ENCODE results near the gene GLT8D1. TPM values are rescaled to one million over a fixed set of nuclear protein-coding genes. Genes with fewer than 3 reads are reported as not detected.
A peak's percentile ranks its signal among the peaks of the same experiment; 100 is the strongest.
"Not testable (repeated sequence)": the region's sequence is repeated elsewhere in the genome, so short reads cannot be mapped to it uniquely, and the experiment has no call there.

Gene GLT8D1
- total RNA-seq, 2 donors from 2014 or later: 54.4 to 72.2 TPM

GRCh38 chr3:52731590-52731989 lies 26.0 kb upstream of the GLT8D1 start:
- TF ChIP-seq, protein P1, sequence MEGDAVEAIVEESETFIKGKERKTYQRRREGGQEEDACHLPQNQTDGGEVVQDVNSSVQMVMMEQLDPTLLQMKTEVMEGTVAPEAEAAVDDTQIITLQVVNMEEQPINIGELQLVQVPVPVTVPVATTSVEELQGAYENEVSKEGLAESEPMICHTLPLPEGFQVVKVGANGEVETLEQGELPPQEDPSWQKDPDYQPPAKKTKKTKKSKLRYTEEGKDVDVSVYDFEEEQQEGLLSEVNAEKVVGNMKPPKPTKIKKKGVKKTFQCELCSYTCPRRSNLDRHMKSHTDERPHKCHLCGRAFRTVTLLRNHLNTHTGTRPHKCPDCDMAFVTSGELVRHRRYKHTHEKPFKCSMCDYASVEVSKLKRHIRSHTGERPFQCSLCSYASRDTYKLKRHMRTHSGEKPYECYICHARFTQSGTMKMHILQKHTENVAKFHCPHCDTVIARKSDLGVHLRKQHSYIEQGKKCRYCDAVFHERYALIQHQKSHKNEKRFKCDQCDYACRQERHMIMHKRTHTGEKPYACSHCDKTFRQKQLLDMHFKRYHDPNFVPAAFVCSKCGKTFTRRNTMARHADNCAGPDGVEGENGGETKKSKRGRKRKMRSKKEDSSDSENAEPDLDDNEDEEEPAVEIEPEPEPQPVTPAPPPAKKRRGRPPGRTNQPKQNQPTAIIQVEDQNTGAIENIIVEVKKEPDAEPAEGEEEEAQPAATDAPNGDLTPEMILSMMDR (conservative IDR thresholded peaks at IDR 0.05): no peak
- Histone ChIP-seq H3K4me1 (ENCODE audit: control insufficient read depth, insufficient read depth, low read length) (no peaks in the 10 kb centered on the region), H3K9ac (ENCODE audit: extremely low read depth, low read length, poor library complexity, severe bottlenecking) (no peak overlapping the region), H3K27ac (ENCODE audit: low read depth, low read length) (no peak overlapping the region), H3K4me3 (ENCODE audit: low read length) (no peak overlapping the region), H3K9me3 (ENCODE audit: control insufficient read depth, low read length) (peaks cover 69% of the 10 kb centered on the region), H3K36me3 (ENCODE audit: control insufficient read depth, insufficient read depth, low read length) (peaks cover 88% of the 10 kb centered on the region), H3K27me3 (ENCODE audit: control insufficient read depth, insufficient read depth, low read length, poor library complexity, severe bottlenecking) (no peaks in the 10 kb centered on the region)
- Mint-ChIP-seq H3K27ac (no peak overlapping the region), H3K9me3 (peaks cover 37% of the 10 kb centered on the region), H3K27me3 (ENCODE audit: insufficient read depth) (no peaks in the 10 kb centered on the region), H3K36me3 (ENCODE audit: low read depth) (peaks cover 94% of the 10 kb centered on the region), H3K4me3 (no peak overlapping the region), H3K4me1 (no peaks in the 10 kb centered on the region)
- WGBS, 2 experiments (ENCODE audit: insufficient coverage in 1 of 2, insufficient read length in 1 of 2): 90 to 92% methylated on average over 11 to 14 of the region's 14 CpGs
- no peak for DNase-seq

DNA sequence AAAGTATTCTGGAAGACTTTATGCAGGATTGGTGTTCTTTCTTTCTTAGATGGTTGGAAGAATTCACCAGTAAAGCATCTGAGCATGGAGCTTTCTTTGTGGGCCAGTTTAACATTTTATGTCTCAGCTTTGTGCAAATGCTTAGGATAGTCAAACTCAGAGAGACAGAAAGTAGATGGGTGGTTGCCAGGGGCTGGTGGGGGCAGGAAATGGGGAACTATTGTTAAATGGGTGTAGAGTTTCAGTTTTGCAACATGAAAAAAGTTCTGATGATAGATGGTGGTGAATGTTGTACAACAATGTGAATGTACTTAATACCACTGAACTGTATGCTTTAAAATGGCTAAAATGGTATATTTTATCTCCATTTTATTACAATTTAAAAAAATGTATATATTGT lies 25.1 kb upstream of the GLT8D1 start:
- peaks cover 83% of the 10 kb centered on the region for H3K36me3 ChIP-seq (ENCODE audit: control insufficient read depth, insufficient read depth, low read length)
- Mint-ChIP-seq H3K27me3 (ENCODE audit: insufficient read depth) (no peaks in the 10 kb centered on the region), H3K4me3 (no peak overlapping the region), H3K4me1 (no peaks in the 10 kb centered on the region), H3K9me3 (peaks cover 42% of the 10 kb centered on the region), H3K36me3 (ENCODE audit: low read depth) (peaks cover 93% of the 10 kb centered on the region), H3K27ac (no peak overlapping the region)
- peaks cover 69% of the 10 kb centered on the region for H3K9me3 ChIP-seq (ENCODE audit: control insufficient read depth, low read length)
- H3K4me1 ChIP-seq (ENCODE audit: control insufficient read depth, insufficient read depth, low read length): no peaks in the 10 kb centered on the region
- TF ChIP-seq, protein P1 (conservative IDR thresholded peaks at IDR 0.05): no peak
- H3K9ac ChIP-seq (ENCODE audit: extremely low read depth, low read length, poor library complexity, severe bottlenecking): no peak overlapping the region
- no peaks in the 10 kb centered on the region for H3K27me3 ChIP-seq (ENCODE audit: control insufficient read depth, insufficient read depth, low read length, poor library complexity, severe bottlenecking)
- peak overlapping the region; percentile 32 for H3K4me3 ChIP-seq (ENCODE audit: low read length)
- H3K27ac ChIP-seq (ENCODE audit: low read depth, low read length): no peak overlapping the region
- no peak for DNase-seq

- not testable (repeated sequence) for H3K4me3 Mint-ChIP-seq; H3K4me1 Mint-ChIP-seq; H3K27me3 Mint-ChIP-seq (ENCODE audit: insufficient read depth); H3K9ac ChIP-seq (ENCODE audit: extremely low read depth, low read length, poor library complexity, severe bottlenecking); H3K27ac ChIP-seq (ENCODE audit: low read depth, low read length); DNase-seq; H3K4me1 ChIP-seq (ENCODE audit: control insufficient read depth, insufficient read depth, low read length); H3K27ac Mint-ChIP-seq; H3K4me3 ChIP-seq (ENCODE audit: low read length); H3K27me3 ChIP-seq (ENCODE audit: control insufficient read depth, insufficient read depth, low read length, poor library complexity, severe bottlenecking)
- Histone ChIP-seq H3K9me3 (ENCODE audit: control insufficient read depth, low read length) (peaks cover 69% of the 10 kb centered on the region), H3K36me3 (ENCODE audit: control insufficient read depth, insufficient read depth, low read length) (peaks cover 69% of the 10 kb centered on the region)
- H3K9me3 Mint-ChIP-seq: peaks cover 41% of the 10 kb centered on the region
- peaks cover 83% of the 10 kb centered on the region for H3K36me3 Mint-ChIP-seq (ENCODE audit: low read depth)
- WGBS, 2 experiments (ENCODE audit: insufficient coverage in 1 of 2, insufficient read length in 1 of 2): 79% methylated on average over 2 of the region's 3 CpGs; no CpG with 5 or more reads in 1 of the 2 experiments
Observed at GRCh38 chr3:52728753-52729152, 23.2 kb upstream of the GLT8D1 start.

- H3K36me3 ChIP-seq (ENCODE audit: control insufficient read depth, insufficient read depth, low read length): peaks cover 41% of the 10 kb centered on the region
- 100% methylated on average over 1 of the region's 1 CpG; no CpG with 5 or more reads in 1 of the 2 experiments for WGBS, 2 experiments (ENCODE audit: insufficient coverage in 1 of 2, insufficient read length in 1 of 2)
- TF ChIP-seq, protein P1 (conservative IDR thresholded peaks at IDR 0.05): no peak
Observed at GRCh38 chr3:52724511-52724910, 18.9 kb upstream of the GLT8D1 start.

More at GRCh38 chr3:52724511-52724910, 18.9 kb upstream of the GLT8D1 start:
- Mint-ChIP-seq H3K27me3 (ENCODE audit: insufficient read depth) (no peaks in the 10 kb centered on the region), H3K4me3 (no peak overlapping the region), H3K36me3 (ENCODE audit: low read depth) (peaks cover 67% of the 10 kb centered on the region), H3K27ac (no peak overlapping the region), H3K4me1 (no peaks in the 10 kb centered on the region), H3K9me3 (peaks cover 30% of the 10 kb centered on the region)
- no peaks in the 10 kb centered on the region for H3K27me3 ChIP-seq (ENCODE audit: control insufficient read depth, insufficient read depth, low read length, poor library complexity, severe bottlenecking)
- no peak for DNase-seq
- H3K9me3 ChIP-seq (ENCODE audit: control insufficient read depth, low read length): peaks cover 33% of the 10 kb centered on the region
- no peak overlapping the region for H3K9ac ChIP-seq (ENCODE audit: extremely low read depth, low read length, poor library complexity, severe bottlenecking)
- H3K4me3 ChIP-seq (ENCODE audit: low read length): no peak overlapping the region
- no peaks in the 10 kb centered on the region for H3K4me1 ChIP-seq (ENCODE audit: control insufficient read depth, insufficient read depth, low read length)
- H3K27ac ChIP-seq (ENCODE audit: low read depth, low read length): no peak overlapping the region
